Neural progenitor cell (in vitro differentiated cells): Measurements from ENCODE around the gene OR5D13. TPM values are rescaled to one million over a fixed set of nuclear protein-coding genes. Genes with fewer than 3 reads are reported as not detected.

ENCODE experiments used
- DNase-seq: peaks from one replicate; pipeline ENCODE4 v3.0.0-alpha.2; 2016; ENCODE audit warnings: low spot score
- H2AFZ ChIP-seq: fragments of 200-600 bp; sonication (generic); replicated peaks from 2 replicates; pipeline ENCODE4 v1.6.1; 2016; ENCODE audit warnings: antibody characterized with exemption
- H3F3A ChIP-seq: fragments of 200-600 bp; sonication (generic); 2 replicates; pipeline ENCODE4 v1.6.1; 2016; ENCODE audit warnings: antibody characterized with exemption, low read depth
- H3K27ac ChIP-seq: fragments of 200-600 bp; sonication (generic); 2 replicates; pipeline ENCODE4 v1.5.1; 2016; ENCODE audit warnings: mild to moderate bottlenecking
- H3K27me3 ChIP-seq: fragments of 200-600 bp; sonication (generic); 2 replicates; pipeline ENCODE4 v1.6.1; 2016; ENCODE audit warnings: mild to moderate bottlenecking, moderate library complexity
- H3K36me3 ChIP-seq: fragments of 200-600 bp; sonication (generic); 2 replicates; pipeline ENCODE4 v1.5.1; 2016
- H3K4me1 ChIP-seq: fragments of 200-600 bp; sonication (generic); 2 replicates; pipeline ENCODE4 v1.6.1; 2016; ENCODE audit warnings: mixed run types
- H3K4me2 ChIP-seq: fragments of 200-600 bp; sonication (generic); 2 replicates; pipeline ENCODE4 v1.6.1; 2016
- H3K4me3 ChIP-seq: fragments of 200-600 bp; sonication (generic); 2 replicates; pipeline ENCODE4 v1.5.1; 2016
- H3K79me2 ChIP-seq: fragments of 200-600 bp; sonication (generic); 2 replicates; pipeline ENCODE4 v1.6.1; 2016; ENCODE audit warnings: low read depth
- H3K9ac ChIP-seq: fragments of 200-600 bp; sonication (generic); 2 replicates; pipeline ENCODE4 v1.6.1; 2016
- H3K9me3 ChIP-seq: fragments of 200-600 bp; sonication (generic); 2 replicates; pipeline ENCODE4 v1.5.1; 2016; ENCODE audit warnings: low read depth
- H4K20me1 ChIP-seq: fragments of 200-600 bp; sonication (generic); 2 replicates; pipeline ENCODE4 v1.6.1; 2016; ENCODE audit warnings: low read depth
- H3K27ac Mint-ChIP-seq: 3 replicates; pipeline ENCODE4 v1.8.0; 2021; ENCODE audit warnings: mixed read lengths
- H3K27me3 Mint-ChIP-seq: 2 replicates; pipeline ENCODE4 v1.8.0; 2022; ENCODE audit warnings: low read depth, mild to moderate bottlenecking, inconsistent platforms, moderate library complexity, mixed read lengths; ENCODE audit not compliant: insufficient read depth
- H3K36me3 Mint-ChIP-seq: 3 replicates; pipeline ENCODE4 v1.8.0; 2021; ENCODE audit warnings: mixed read lengths
- H3K4me1 Mint-ChIP-seq: 3 replicates; pipeline ENCODE4 v1.8.0; 2021; ENCODE audit warnings: mixed read lengths
- H3K4me3 Mint-ChIP-seq: 3 replicates; pipeline ENCODE4 v1.8.0; 2021; ENCODE audit warnings: mild to moderate bottlenecking, moderate library complexity, mixed read lengths
- H3K9me3 Mint-ChIP-seq: 3 replicates; pipeline ENCODE4 v1.8.0; 2020; ENCODE audit warnings: mixed read lengths
- CTCF ChIP-seq: fragments of 200-600 bp; sonication (generic); IDR thresholded peaks from 2 replicates; pipeline ENCODE4 v1.5.1; 2017; ENCODE audit warnings: antibody characterized with exemption, mild to moderate bottlenecking
- EZH2 ChIP-seq: fragments of 200-600 bp; sonication (generic); IDR thresholded peaks from 2 replicates; pipeline ENCODE4 v1.6.1; 2017; ENCODE audit warnings: antibody characterized with exemption, mild to moderate bottlenecking, moderate library complexity
- EZH2phosphoT487 ChIP-seq: fragments of 200-600 bp; sonication (generic); IDR thresholded peaks from 2 replicates; pipeline ENCODE4 v1.6.1; 2017; ENCODE audit warnings: antibody characterized with exemption
- total RNA-seq: library from RNA; depleted of rRNA; stranded (reverse); fragments of >200 nt; gene quantifications from 2 replicates; pipeline ENCODE4 v1.2.3, GENCODE V29; 2015; ENCODE audit warnings: low replicate concordance

OR5D13 gene
- total RNA-seq, 1 donor from 2014 or later, result not detected

GRCh38 chr11:55791606-55792005 lies 18.4 kb downstream of the OR5D13 start:
- DNase-seq, result no peak
- no peaks in the 10 kb centered on the region for H3K36me3 Mint-ChIP-seq
- H3K9me3 Mint-ChIP-seq, result peaks cover 7% of the 10 kb centered on the region

GRCh38 chr11:55793321-55793720 lies 20.1 kb downstream of the OR5D13 start:
- Mint-ChIP-seq H3K4me1 (no peaks in the 10 kb centered on the region), H3K9me3 (no peaks in the 10 kb centered on the region), H3K4me3 (no peak overlapping the region), H3K27me3 (peaks cover 3% of the 10 kb centered on the region), H3K27ac (no peak overlapping the region), H3K36me3 (no peaks in the 10 kb centered on the region)
- Histone ChIP-seq H3K9me3 (peaks cover 34% of the 10 kb centered on the region), H3K9ac (no peak overlapping the region), H3K4me2 (no peak overlapping the region), H3F3A (no peaks in the 10 kb centered on the region), H4K20me1 (no peaks in the 10 kb centered on the region), H3K79me2 (no peaks in the 10 kb centered on the region), H3K27ac (no peak overlapping the region), H3K4me1 (no peaks in the 10 kb centered on the region), H3K4me3 (no peak overlapping the region), H3K27me3 (no peaks in the 10 kb centered on the region), H2AFZ (no peak overlapping the region), H3K36me3 (no peaks in the 10 kb centered on the region)
- no peak for TF ChIP-seq EZH2
- no peak for DNase-seq

More at GRCh38 chr11:55791606-55792005, 18.4 kb downstream of the OR5D13 start:
- Histone ChIP-seq H3K27ac (no peak overlapping the region), H3K79me2 (no peaks in the 10 kb centered on the region), H2AFZ (no peak overlapping the region), H3K27me3 (no peaks in the 10 kb centered on the region), H3K4me1 (no peaks in the 10 kb centered on the region), H3F3A (no peaks in the 10 kb centered on the region), H3K9me3 (peaks cover 24% of the 10 kb centered on the region), H4K20me1 (no peaks in the 10 kb centered on the region), H3K36me3 (no peaks in the 10 kb centered on the region), H3K4me2 (no peak overlapping the region), H3K9ac (no peak overlapping the region), H3K4me3 (no peak overlapping the region)
- Mint-ChIP-seq H3K27ac (no peak overlapping the region), H3K4me1 (no peaks in the 10 kb centered on the region), H3K27me3 (peaks cover 3% of the 10 kb centered on the region), H3K4me3 (no peak overlapping the region)
- TF ChIP-seq EZH2 (no peak), CTCF (no peak), EZH2phosphoT487 (no peak)

DNA sequence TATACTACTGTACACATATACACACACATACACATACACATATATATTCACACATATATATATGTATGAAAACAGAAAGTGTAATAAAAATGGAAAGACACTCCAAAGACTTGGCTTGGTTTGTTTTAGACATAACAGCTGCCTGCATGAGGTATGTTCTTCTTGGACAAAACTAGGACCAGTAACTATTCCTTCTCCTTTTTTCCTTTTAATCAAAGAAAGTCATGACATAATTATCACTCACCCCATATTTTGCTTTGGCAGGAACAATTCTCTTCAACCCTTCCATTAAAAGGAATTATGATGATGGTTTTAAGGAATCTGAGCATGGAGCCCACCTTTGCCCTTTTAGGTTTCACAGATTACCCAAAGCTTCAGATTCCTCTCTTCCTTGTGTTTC lies 22.0 kb downstream of the OR5D13 start, which contains the start of gene OR5D14:
TSS of gene OR5D14 (plus strand) at position 301 of the 400 bp plus-strand sequence. CDS start at position 301, 0 bp downstream.
- no peaks in the 10 kb centered on the region for H3K36me3 ChIP-seq
- no peak within 1 kb of the TSS for H3K27ac ChIP-seq
- Mint-ChIP-seq H3K4me3 (no peak within 1 kb of the TSS), H3K27me3 (peaks cover 3% of the 10 kb centered on the region), H3K36me3 (no peaks in the 10 kb centered on the region), H3K9me3 (peaks cover 10% of the 10 kb centered on the region), H3K4me1 (no peaks in the 10 kb centered on the region), H3K27ac (no peak within 1 kb of the TSS)
- no peaks in the 10 kb centered on the region for H3F3A ChIP-seq
- no peaks in the 10 kb centered on the region for H3K79me2 ChIP-seq
- H4K20me1 ChIP-seq, result no peaks in the 10 kb centered on the region
- H3K4me3 ChIP-seq, result no peak within 1 kb of the TSS
- no peak within 1 kb of the TSS for H3K4me2 ChIP-seq
- H3K4me1 ChIP-seq, result no peaks in the 10 kb centered on the region
- TF ChIP-seq CTCF (no peak), EZH2phosphoT487 (no peak), EZH2 (no peak)
- no peaks in the 10 kb centered on the region for H3K27me3 ChIP-seq
- H3K9me3 ChIP-seq, result peaks cover 31% of the 10 kb centered on the region
- no peak for DNase-seq
- H3K9ac ChIP-seq, result no peak within 1 kb of the TSS
- H2AFZ ChIP-seq, result no peak within 1 kb of the TSS

- Histone ChIP-seq H3K27me3 (no peaks in the 10 kb centered on the region), H3K36me3 (no peaks in the 10 kb centered on the region), H3F3A (no peaks in the 10 kb centered on the region), H2AFZ (no peak overlapping the region), H3K9ac (no peak overlapping the region), H3K4me2 (no peak overlapping the region), H3K79me2 (no peaks in the 10 kb centered on the region), H3K9me3 (peaks cover 23% of the 10 kb centered on the region), H3K4me3 (no peak overlapping the region), H4K20me1 (no peaks in the 10 kb centered on the region), H3K27ac (no peak overlapping the region), H3K4me1 (no peaks in the 10 kb centered on the region)
- H3K9me3 Mint-ChIP-seq, result peaks cover 32% of the 10 kb centered on the region
- no peak overlapping the region for H3K4me3 Mint-ChIP-seq
- H3K27me3 Mint-ChIP-seq, result no peaks in the 10 kb centered on the region
- DNase-seq, result no peak
- no peaks in the 10 kb centered on the region for H3K36me3 Mint-ChIP-seq
- no peaks in the 10 kb centered on the region for H3K4me1 Mint-ChIP-seq
- no peak for TF ChIP-seq EZH2phosphoT487
- no peak for TF ChIP-seq CTCF
- TF ChIP-seq EZH2, result no peak
- H3K27ac Mint-ChIP-seq, result no peak overlapping the region
Observed at GRCh38 chr11:55806248-55806647, 33.0 kb downstream of the OR5D13 start.
